Lower leg skin (tissue), 4 donors: ENCODE data around the gene EPHX1. TPM values are rescaled to one million over a fixed set of nuclear protein-coding genes. Genes with fewer than 3 reads are reported as not detected.
"Not testable (repeated sequence)": the region's sequence is repeated elsewhere in the genome, so short reads cannot be mapped to it uniquely, and the experiment has no call there.

Source experiments
- DNase-seq, 2 donors: peaks; one replicate each; pipeline ENCODE4 v3.0.0-alpha.2; 2019; ENCODE audit warnings: low spot score in 2 of 2
- H3K4me3 ChIP-seq: fragments of 200-600 bp; sonication (generic); 2 replicates; pipeline ENCODE4 v1.5.1; 2017; ENCODE audit warnings: mild to moderate bottlenecking, low read depth; ENCODE audit not compliant: poor library complexity, severe bottlenecking
- POLR2A ChIP-seq, 2 donors: fragments of 450-650 bp; IDR thresholded peaks; one replicate each; pipeline ENCODE4 v1.6.1; 2016 to 2017; ENCODE audit warnings: antibody characterized with exemption in 2 of 2, mild to moderate bottlenecking in 1 of 2, moderate library complexity in 1 of 2
- WGBS, 2 donors: methylation state at CpG; one replicate each; pipeline ENCODE4 v1.1.5; 2018; 5-methylcytosine and 5-hydroxymethylcytosine counted together
- intact Hi-C: fragments of 100-400 bp; cut with DNase I; formaldehyde crosslinking; loops from one replicate; pipeline ENCODE4 v1.15.0; 2023; ENCODE audit warnings: low total_unique reads
- total RNA-seq, 4 donors: library from RNA; depleted of rRNA; stranded (reverse); fragments of >200 nt; gene quantifications; one replicate each; pipeline ENCODE4 v1.1.0, GENCODE V29; 2016
- TF ChIP-seq, protein P1 (sequence below), 3 donors: fragments of 450-650 bp; IDR thresholded peaks; one replicate each; pipeline ENCODE4 v1.5.1; 2016; ENCODE audit warnings: antibody characterized with exemption in 3 of 3, mild to moderate bottlenecking in 3 of 3, moderate library complexity in 2 of 3

EPHX1 gene
- total RNA-seq, 4 donors from 2014 or later: 42.9 to 62.7 (median 56.8) TPM

DNA sequence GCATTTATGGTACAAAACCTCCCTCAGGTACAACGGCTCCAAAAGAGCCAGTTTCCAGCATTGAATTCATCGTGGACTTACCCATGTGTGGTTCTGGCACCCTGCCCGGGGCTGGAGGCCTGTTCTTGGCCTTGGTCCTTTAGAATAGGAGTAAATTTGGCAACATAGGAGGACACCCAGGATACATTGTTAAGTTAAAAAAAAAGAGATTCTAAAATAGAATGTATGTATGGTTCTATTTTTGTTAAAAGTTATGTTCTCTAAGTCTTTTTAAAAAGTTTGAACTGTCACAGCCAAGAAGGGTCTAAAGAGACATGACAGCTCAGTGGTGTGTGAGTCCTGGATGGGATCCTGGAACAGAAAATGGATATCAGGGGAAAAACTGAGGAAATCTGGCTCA lies 25.9 kb downstream of the EPHX1 start:
- WGBS, 2 donors: 28 to 39% methylated on average over 3 of the region's 3 CpGs
- no peak overlapping the region for H3K4me3 ChIP-seq
- intact Hi-C loops: no loop called here
- no peak for DNase-seq
- TF ChIP-seq POLR2A (IDR thresholded peaks at IDR 0.05): no peak

DNA sequence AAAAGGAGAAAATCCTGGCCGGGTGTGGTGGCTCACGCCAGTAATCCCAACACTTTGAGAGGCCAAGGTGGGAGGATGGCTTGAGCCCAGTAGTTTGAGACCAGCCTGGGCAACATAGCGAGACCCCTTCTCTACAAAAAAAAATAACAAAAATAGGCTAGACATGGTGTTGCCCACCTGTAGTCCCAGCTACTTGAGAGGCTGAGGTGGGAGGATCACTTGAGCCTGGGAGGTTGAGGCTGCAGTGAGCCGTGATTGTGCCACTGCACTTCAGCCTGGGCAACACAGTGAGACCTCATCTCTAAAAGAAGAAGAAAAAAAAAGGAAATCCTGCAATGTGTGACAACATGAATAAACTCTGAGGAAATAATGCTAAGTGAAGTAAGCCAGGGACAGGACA lies 26.4 kb downstream of the EPHX1 start:
- DNase-seq, H3K4me3 ChIP-seq, intact Hi-C loops: not testable (repeated sequence)
- WGBS, 2 donors: 79 to 85% methylated on average over 4 of the region's 4 CpGs

DNA sequence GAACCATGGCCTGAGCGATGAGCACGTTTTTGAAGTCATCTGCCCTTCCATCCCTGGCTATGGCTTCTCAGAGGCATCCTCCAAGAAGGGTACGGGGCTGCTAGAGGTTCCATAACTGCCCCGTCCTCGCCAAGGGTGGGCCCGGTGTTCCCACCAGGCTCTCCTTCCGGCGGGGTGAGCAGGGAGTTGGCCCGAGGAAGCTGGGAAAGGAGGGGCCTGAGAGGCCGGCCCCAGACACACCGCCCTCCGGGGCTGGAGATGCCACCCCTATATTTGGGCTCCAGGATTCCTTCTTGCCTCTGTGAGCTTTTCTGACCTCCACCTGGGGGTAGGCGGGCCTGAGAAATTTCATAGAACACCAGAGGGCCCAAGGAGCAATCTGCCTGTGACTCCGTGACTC lies 28.9 kb downstream of the EPHX1 start:
- TF ChIP-seq POLR2A (IDR thresholded peaks at IDR 0.05): no peak
- TF ChIP-seq, protein P1, sequence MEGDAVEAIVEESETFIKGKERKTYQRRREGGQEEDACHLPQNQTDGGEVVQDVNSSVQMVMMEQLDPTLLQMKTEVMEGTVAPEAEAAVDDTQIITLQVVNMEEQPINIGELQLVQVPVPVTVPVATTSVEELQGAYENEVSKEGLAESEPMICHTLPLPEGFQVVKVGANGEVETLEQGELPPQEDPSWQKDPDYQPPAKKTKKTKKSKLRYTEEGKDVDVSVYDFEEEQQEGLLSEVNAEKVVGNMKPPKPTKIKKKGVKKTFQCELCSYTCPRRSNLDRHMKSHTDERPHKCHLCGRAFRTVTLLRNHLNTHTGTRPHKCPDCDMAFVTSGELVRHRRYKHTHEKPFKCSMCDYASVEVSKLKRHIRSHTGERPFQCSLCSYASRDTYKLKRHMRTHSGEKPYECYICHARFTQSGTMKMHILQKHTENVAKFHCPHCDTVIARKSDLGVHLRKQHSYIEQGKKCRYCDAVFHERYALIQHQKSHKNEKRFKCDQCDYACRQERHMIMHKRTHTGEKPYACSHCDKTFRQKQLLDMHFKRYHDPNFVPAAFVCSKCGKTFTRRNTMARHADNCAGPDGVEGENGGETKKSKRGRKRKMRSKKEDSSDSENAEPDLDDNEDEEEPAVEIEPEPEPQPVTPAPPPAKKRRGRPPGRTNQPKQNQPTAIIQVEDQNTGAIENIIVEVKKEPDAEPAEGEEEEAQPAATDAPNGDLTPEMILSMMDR (IDR thresholded peaks at IDR 0.05): no peak
- 87 to 89% methylated on average over 10 to 13 of the region's 14 CpGs for WGBS, 2 donors
- no peak for DNase-seq
- intact Hi-C loops: no loop called here
- H3K4me3 ChIP-seq: no peak overlapping the region

DNA sequence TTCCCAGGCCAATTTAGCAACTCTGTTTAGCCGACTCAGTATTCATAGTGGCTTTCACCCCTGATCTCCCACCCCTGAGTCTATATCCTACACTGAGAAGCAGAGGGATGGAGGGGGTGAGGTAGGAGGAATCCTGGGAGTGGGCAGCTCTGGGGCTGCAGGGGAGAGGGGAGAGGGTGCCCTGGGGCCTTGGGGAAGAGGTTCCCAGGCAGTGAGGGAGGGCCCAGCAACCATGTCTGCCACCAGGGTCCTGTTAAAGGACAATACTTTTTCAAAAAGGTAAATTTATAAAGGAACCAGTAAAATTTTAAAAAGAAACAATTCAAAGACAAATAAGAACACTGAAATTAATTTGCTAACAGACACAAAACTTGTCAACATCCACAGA lies 30.3 kb downstream of the EPHX1 start:
- no peak overlapping the region for H3K4me3 ChIP-seq
- no peak for TF ChIP-seq POLR2A (IDR thresholded peaks at IDR 0.05)
- TF ChIP-seq, protein P1 (IDR thresholded peaks at IDR 0.05): no peak
- intact Hi-C loops: no loop called here
- WGBS, 2 donors: 94 to 100% methylated on average over 1 of the region's 1 CpG
- DNase-seq: no peak

DNA sequence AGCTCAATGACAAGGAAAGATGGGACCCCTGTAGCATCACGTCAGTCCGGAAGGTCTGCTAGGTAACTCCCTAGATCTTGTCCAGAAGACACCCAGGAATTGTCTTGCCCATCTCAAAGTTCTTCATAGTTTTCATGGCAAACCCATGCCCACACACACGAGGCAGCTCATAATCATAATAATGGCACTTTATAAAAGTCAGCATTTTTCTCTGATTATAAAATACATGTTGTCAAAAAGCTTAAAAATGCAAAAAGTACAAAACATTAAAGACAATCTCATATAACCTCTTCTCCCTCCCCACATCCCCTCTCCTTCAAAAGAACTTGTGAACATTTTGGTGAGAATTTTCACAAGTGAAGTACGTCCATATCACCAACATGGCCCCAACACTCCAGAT lies 30.8 kb downstream of the EPHX1 start:
- DNase-seq: no peak
- TF ChIP-seq, protein P1 (IDR thresholded peaks at IDR 0.05): no peak
- TF ChIP-seq POLR2A (IDR thresholded peaks at IDR 0.05): no peak
- intact Hi-C loops: no loop called here
- no peak overlapping the region for H3K4me3 ChIP-seq
- WGBS, 2 donors: 92 to 93% methylated on average over 4 of the region's 4 CpGs

DNA sequence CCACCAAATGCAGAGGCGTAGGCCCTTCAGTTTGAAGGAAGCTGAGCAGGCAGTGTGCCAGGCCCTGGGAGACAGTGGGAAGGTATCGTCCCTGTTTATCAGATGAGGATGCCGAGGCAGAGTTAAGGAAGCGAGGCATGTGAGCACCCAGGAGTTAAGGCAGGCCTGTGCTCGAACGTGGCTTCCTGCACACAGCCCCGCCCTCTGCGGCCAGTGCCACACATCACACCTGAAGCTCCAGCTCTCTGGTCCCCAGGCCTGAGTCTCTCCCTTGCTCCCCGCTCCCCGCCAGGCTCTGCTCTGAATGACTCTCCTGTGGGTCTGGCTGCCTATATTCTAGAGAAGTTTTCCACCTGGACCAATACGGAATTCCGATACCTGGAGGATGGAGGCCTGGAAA lies 32.1 kb downstream of the EPHX1 start:
- TF ChIP-seq POLR2A (IDR thresholded peaks at IDR 0.05): no peak
- TF ChIP-seq, protein P1 (IDR thresholded peaks at IDR 0.05): no peak
- 70 to 77% methylated on average over 8 to 12 of the region's 12 CpGs for WGBS, 2 donors
- H3K4me3 ChIP-seq: no peak overlapping the region
- intact Hi-C loops: no loop called here
- no peak for DNase-seq

DNA sequence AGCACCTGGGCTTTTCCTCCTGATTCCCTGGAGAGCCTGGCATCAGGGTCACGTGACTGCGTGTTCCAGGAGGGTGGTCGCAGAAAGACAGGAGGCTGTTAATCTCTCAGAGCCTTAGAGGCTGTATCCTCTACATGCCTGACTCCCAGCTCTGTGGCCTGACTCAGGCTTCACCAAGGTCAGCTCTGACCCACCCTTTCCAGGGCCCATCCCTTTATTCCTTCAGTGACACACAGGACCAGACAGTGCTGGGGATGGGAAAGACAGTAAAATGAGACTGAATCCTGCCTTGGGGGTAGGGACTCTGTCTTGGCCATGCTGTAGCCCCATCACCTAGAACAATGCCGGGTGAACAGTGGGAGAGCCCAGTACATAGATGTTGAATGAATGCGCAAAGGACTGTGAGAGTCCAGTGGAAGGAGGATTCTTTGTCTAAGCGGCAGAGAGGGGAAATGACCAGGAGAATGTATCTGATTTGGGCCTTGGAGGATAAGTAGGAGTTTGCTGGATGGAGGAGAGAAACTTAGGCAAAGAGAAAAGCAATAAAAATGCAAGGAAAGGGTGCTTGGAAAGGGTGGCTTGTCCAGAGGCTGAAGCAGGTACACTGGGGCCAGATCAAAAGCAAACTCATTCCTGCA lies 33.0 kb downstream of the EPHX1 start:
- 89 to 93% methylated on average over 6 of the region's 6 CpGs for WGBS, 2 donors
- TF ChIP-seq POLR2A (IDR thresholded peaks at IDR 0.05): no peak
- TF ChIP-seq, protein P1 (IDR thresholded peaks at IDR 0.05): no peak
- no peak overlapping the region for H3K4me3 ChIP-seq
- no peak for DNase-seq
- intact Hi-C loops: no loop called here
